Osteoblast (primary cell): ENCODE data around the gene ADARB2. TPM values are rescaled to one million over a fixed set of nuclear protein-coding genes. Genes with fewer than 3 reads are reported as not detected.

Experiments
- DNase-seq: peaks from one replicate; pipeline ENCODE4 v3.0.0; 2011; ENCODE audit warnings: low spot score, mixed read lengths; ENCODE audit not compliant: insufficient read length; ENCODE audit errors: missing footprints
- H2AFZ ChIP-seq: 2 replicates; pipeline ENCODE4 v1.6.0; 2011; ENCODE audit warnings: mild to moderate bottlenecking, low read length
- H3K27ac ChIP-seq: 2 replicates; pipeline ENCODE4 v1.5.1; 2011; ENCODE audit warnings: mild to moderate bottlenecking, low read depth, low read length, moderate library complexity
- H3K27me3 ChIP-seq: 2 replicates; pipeline ENCODE4 v1.6.0; 2012; ENCODE audit warnings: mild to moderate bottlenecking, control low read depth, inconsistent platforms, low read length, moderate library complexity; ENCODE audit not compliant: insufficient read depth
- H3K36me3 ChIP-seq: 2 replicates; pipeline ENCODE4 v1.5.1; 2011; ENCODE audit warnings: mild to moderate bottlenecking, low read length, control low read depth, moderate library complexity; ENCODE audit not compliant: insufficient read depth
- H3K4me1 ChIP-seq: 2 replicates; pipeline ENCODE4 v1.5.1; 2011; ENCODE audit warnings: mild to moderate bottlenecking, low read length, control low read depth, moderate library complexity; ENCODE audit not compliant: insufficient read depth
- H3K4me2 ChIP-seq: 2 replicates; pipeline ENCODE4 v1.6.0; 2011; ENCODE audit warnings: mild to moderate bottlenecking, low read length; ENCODE audit not compliant: insufficient read depth
- H3K4me3 ChIP-seq: fragments of 200-600 bp; sonication (generic); 3 replicates; pipeline ENCODE4 v1.5.1; 2012; ENCODE audit warnings: mild to moderate bottlenecking, low read length, inconsistent platforms; ENCODE audit not compliant: insufficient read depth
- H3K79me2 ChIP-seq: 2 replicates; pipeline ENCODE4 v1.6.0; 2012; ENCODE audit warnings: mild to moderate bottlenecking, low read length, control low read depth, inconsistent platforms; ENCODE audit not compliant: insufficient read depth
- H3K9me3 ChIP-seq: 2 replicates; pipeline ENCODE4 v1.5.1; 2011; ENCODE audit warnings: low read depth, low read length, control low read depth
- H4K20me1 ChIP-seq: 2 replicates; pipeline ENCODE4 v1.6.0; 2012; ENCODE audit warnings: mild to moderate bottlenecking, low read length, control low read depth; ENCODE audit not compliant: insufficient read depth
- CTCF ChIP-seq: IDR thresholded peaks from 2 replicates; pipeline ENCODE4 v1.5.1; 2011; ENCODE audit warnings: mild to moderate bottlenecking, low read depth, low read length, moderate library complexity; ENCODE audit errors: extremely low read depth
- total RNA-seq: library from RNA; depleted of rRNA; stranded (reverse); fragments of >200 nt; gene quantifications from 2 replicates; pipeline ENCODE4 v1.2.3, GENCODE V29; 2012

Gene ADARB2
- total RNA-seq, 1 donor, result not detected

- TF ChIP-seq CTCF, result no peak
- Histone ChIP-seq H3K9me3 (no peaks in the 10 kb centered on the region), H3K27me3 (no peaks in the 10 kb centered on the region), H3K4me3 (no peak overlapping the region), H3K4me1 (no peaks in the 10 kb centered on the region), H3K36me3 (no peaks in the 10 kb centered on the region), H2AFZ (no peak overlapping the region), H4K20me1 (no peaks in the 10 kb centered on the region), H3K79me2 (no peaks in the 10 kb centered on the region), H3K4me2 (no peak overlapping the region), H3K27ac (no peak overlapping the region)
- DNase-seq, result no peak
These were observed 595.6 kb downstream of the ADARB2 start for GRCh38 chr10:1141701-1142100.

- Histone ChIP-seq H4K20me1 (no peaks in the 10 kb centered on the region), H3K36me3 (no peaks in the 10 kb centered on the region), H3K4me1 (no peaks in the 10 kb centered on the region), H3K9me3 (no peaks in the 10 kb centered on the region), H3K79me2 (no peaks in the 10 kb centered on the region), H3K27me3 (no peaks in the 10 kb centered on the region), H3K4me2 (no peak overlapping the region), H3K4me3 (no peak overlapping the region), H3K27ac (no peak overlapping the region), H2AFZ (no peak overlapping the region)
- TF ChIP-seq CTCF, result no peak
- no peak for DNase-seq
These were observed 596.1 kb downstream of the ADARB2 start for GRCh38 chr10:1141261-1141660.

- no peaks in the 10 kb centered on the region for H4K20me1 ChIP-seq
- no peaks in the 10 kb centered on the region for H3K4me1 ChIP-seq
- H3K36me3 ChIP-seq, result no peaks in the 10 kb centered on the region
- H3K4me3 ChIP-seq, result no peak overlapping the region
- no peak overlapping the region for H2AFZ ChIP-seq
- H3K4me2 ChIP-seq, result no peak overlapping the region
- no peaks in the 10 kb centered on the region for H3K27me3 ChIP-seq
- no peaks in the 10 kb centered on the region for H3K9me3 ChIP-seq
- TF ChIP-seq CTCF, result no peak
- no peak overlapping the region for H3K27ac ChIP-seq
- no peaks in the 10 kb centered on the region for H3K79me2 ChIP-seq
- no peak for DNase-seq
These were observed 598.8 kb downstream of the ADARB2 start for GRCh38 chr10:1138529-1138928.

GRCh38 chr10:1137499-1138163 is 599.7 kb downstream of the ADARB2 start:
- no peaks in the 10 kb centered on the region for H3K27me3 ChIP-seq
- H3K36me3 ChIP-seq, result no peaks in the 10 kb centered on the region
- no peak for DNase-seq
- no peaks in the 10 kb centered on the region for H4K20me1 ChIP-seq
- H3K4me3 ChIP-seq, result no peak overlapping the region
- H3K4me1 ChIP-seq, result no peaks in the 10 kb centered on the region
- no peak for TF ChIP-seq CTCF
- no peak overlapping the region for H3K4me2 ChIP-seq
- no peaks in the 10 kb centered on the region for H3K9me3 ChIP-seq
- H2AFZ ChIP-seq, result no peak overlapping the region
- H3K27ac ChIP-seq, result no peak overlapping the region
- H3K79me2 ChIP-seq, result no peaks in the 10 kb centered on the region
